ENCODE measurements around the gene CDH12. TPM values are rescaled to one million over a fixed set of nuclear protein-coding genes. Genes with fewer than 3 reads are reported as not detected.

CDH12 gene
- total RNA-seq, 1 experiment from 2014 or later, result 2.3 TPM

GRCh38 chr5:22372376-22372775, 480.8 kb downstream of the CDH12 start:
- Mint-ChIP-seq H3K9me3 (ENCODE audit: low read depth, unreplicated experiment) (peaks cover 10% of the 10 kb centered on the region), H3K27me3 (ENCODE audit: unreplicated experiment) (no peaks in the 10 kb centered on the region), H3K4me1 (ENCODE audit: low read depth, unreplicated experiment) (no peaks in the 10 kb centered on the region), H3K36me3 (ENCODE audit: insufficient read depth, unreplicated experiment) (no peaks in the 10 kb centered on the region), H3K27ac (ENCODE audit: unreplicated experiment) (no peak overlapping the region), H3K4me3 (ENCODE audit: low read depth, unreplicated experiment) (no peak overlapping the region)
- no peak for TF ChIP-seq CTCF (IDR thresholded peaks at IDR 0.05; ENCODE audit: unreplicated experiment)
- CTCF ChIA-PET, result no interaction called here
- no TSS peak for BruUV-seq (replicated peaks)
- DNase-seq, result no peak
- intact Hi-C loops (cut with micrococcal nuclease; ENCODE audit: unreplicated experiment), result no loop called here

DNA sequence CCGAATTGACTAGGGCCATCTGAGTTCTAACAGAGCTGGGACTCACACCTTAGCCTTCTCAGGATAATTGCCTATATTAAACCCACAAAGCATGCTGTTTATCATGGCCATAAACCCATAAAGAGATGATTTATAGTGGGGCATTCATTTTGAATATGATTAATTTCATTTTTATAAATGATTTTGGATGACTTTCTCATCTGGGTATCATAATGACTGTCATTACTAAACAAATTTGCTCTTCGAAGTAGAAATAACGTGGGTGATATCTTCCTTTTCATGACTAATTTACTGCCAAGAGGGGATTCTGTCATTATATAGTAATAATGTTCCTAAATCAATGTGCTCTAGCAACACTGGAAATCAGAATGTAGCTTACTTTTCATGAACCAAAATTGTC, 498.2 kb downstream of the CDH12 start:
- Mint-ChIP-seq H3K4me3 (ENCODE audit: low read depth, unreplicated experiment) (no peak overlapping the region), H3K27ac (ENCODE audit: unreplicated experiment) (no peak overlapping the region), H3K4me1 (ENCODE audit: low read depth, unreplicated experiment) (no peaks in the 10 kb centered on the region), H3K27me3 (ENCODE audit: unreplicated experiment) (no peaks in the 10 kb centered on the region), H3K36me3 (ENCODE audit: insufficient read depth, unreplicated experiment) (no peaks in the 10 kb centered on the region), H3K9me3 (ENCODE audit: low read depth, unreplicated experiment) (peaks cover 3% of the 10 kb centered on the region)
- TF ChIP-seq CTCF (IDR thresholded peaks at IDR 0.05; ENCODE audit: unreplicated experiment), result no peak
- DNase-seq, result no peak
- intact Hi-C loops (cut with micrococcal nuclease; ENCODE audit: unreplicated experiment), result no loop called here
- no TSS peak for BruUV-seq (replicated peaks)
- CTCF ChIA-PET, result no interaction called here

GRCh38 chr5:22352493-22352892, 500.7 kb downstream of the CDH12 start:
- H3K4me3 Mint-ChIP-seq (ENCODE audit: low read depth, unreplicated experiment), result no peak overlapping the region
- CTCF ChIA-PET, result no interaction called here
- no peaks in the 10 kb centered on the region for H3K4me1 Mint-ChIP-seq (ENCODE audit: low read depth, unreplicated experiment)
- no TSS peak for BruUV-seq (replicated peaks)
- no peak for DNase-seq
- TF ChIP-seq CTCF (IDR thresholded peaks at IDR 0.05; ENCODE audit: unreplicated experiment), result no peak
- intact Hi-C loops (cut with micrococcal nuclease; ENCODE audit: unreplicated experiment), result no loop called here
- no peak overlapping the region for H3K27ac Mint-ChIP-seq (ENCODE audit: unreplicated experiment)
- H3K36me3 Mint-ChIP-seq (ENCODE audit: insufficient read depth, unreplicated experiment), result no peaks in the 10 kb centered on the region
- H3K27me3 Mint-ChIP-seq (ENCODE audit: unreplicated experiment), result no peaks in the 10 kb centered on the region
- peaks cover 3% of the 10 kb centered on the region for H3K9me3 Mint-ChIP-seq (ENCODE audit: low read depth, unreplicated experiment)

GRCh38 chr5:22351178-22351577, 502.0 kb downstream of the CDH12 start:
- BruUV-seq (replicated peaks), result no TSS peak
- Mint-ChIP-seq H3K27me3 (ENCODE audit: unreplicated experiment) (no peaks in the 10 kb centered on the region), H3K9me3 (ENCODE audit: low read depth, unreplicated experiment) (peaks cover 3% of the 10 kb centered on the region), H3K36me3 (ENCODE audit: insufficient read depth, unreplicated experiment) (no peaks in the 10 kb centered on the region), H3K27ac (ENCODE audit: unreplicated experiment) (no peak overlapping the region), H3K4me1 (ENCODE audit: low read depth, unreplicated experiment) (no peaks in the 10 kb centered on the region), H3K4me3 (ENCODE audit: low read depth, unreplicated experiment) (no peak overlapping the region)
- CTCF ChIA-PET, result no interaction called here
- intact Hi-C loops (cut with micrococcal nuclease; ENCODE audit: unreplicated experiment), result no loop called here
- DNase-seq, result no peak
- no peak for TF ChIP-seq CTCF (IDR thresholded peaks at IDR 0.05; ENCODE audit: unreplicated experiment)

- BruUV-seq (replicated peaks), result no TSS peak
- no peak for DNase-seq
Measured at GRCh38 chr5:22348027-22348426, 505.1 kb downstream of the CDH12 start.

More at GRCh38 chr5:22348027-22348426, 505.1 kb downstream of the CDH12 start:
- Mint-ChIP-seq H3K27ac (ENCODE audit: unreplicated experiment) (no peak overlapping the region), H3K9me3 (ENCODE audit: low read depth, unreplicated experiment) (no peaks in the 10 kb centered on the region), H3K27me3 (ENCODE audit: unreplicated experiment) (no peaks in the 10 kb centered on the region), H3K4me1 (ENCODE audit: low read depth, unreplicated experiment) (no peaks in the 10 kb centered on the region), H3K4me3 (ENCODE audit: low read depth, unreplicated experiment) (no peak overlapping the region), H3K36me3 (ENCODE audit: insufficient read depth, unreplicated experiment) (no peaks in the 10 kb centered on the region)
- CTCF ChIA-PET, result no interaction called here
- intact Hi-C loops (cut with micrococcal nuclease; ENCODE audit: unreplicated experiment), result no loop called here
- TF ChIP-seq CTCF (IDR thresholded peaks at IDR 0.05; ENCODE audit: unreplicated experiment), result no peak
